ENCODE measurements around the gene OPHN1.

- no peak for TF ChIP-seq CTCF (IDR thresholded peaks at IDR 0.05 in 4 of 5, conservative IDR thresholded peaks at IDR 0.05 in 1 of 5)
- no peak for TF ChIP-seq POLR2A (IDR thresholded peaks at IDR 0.05)
These were observed 252.7 kb downstream of the OPHN1 start for GRCh38 chrX:68180579-68180978.
